ENCODE data around the gene PGD.
"Not testable (repeated sequence)": the region's sequence is repeated elsewhere in the genome, so short reads cannot be mapped to it uniquely, and the experiment has no call there.

The PGD gene

DNA sequence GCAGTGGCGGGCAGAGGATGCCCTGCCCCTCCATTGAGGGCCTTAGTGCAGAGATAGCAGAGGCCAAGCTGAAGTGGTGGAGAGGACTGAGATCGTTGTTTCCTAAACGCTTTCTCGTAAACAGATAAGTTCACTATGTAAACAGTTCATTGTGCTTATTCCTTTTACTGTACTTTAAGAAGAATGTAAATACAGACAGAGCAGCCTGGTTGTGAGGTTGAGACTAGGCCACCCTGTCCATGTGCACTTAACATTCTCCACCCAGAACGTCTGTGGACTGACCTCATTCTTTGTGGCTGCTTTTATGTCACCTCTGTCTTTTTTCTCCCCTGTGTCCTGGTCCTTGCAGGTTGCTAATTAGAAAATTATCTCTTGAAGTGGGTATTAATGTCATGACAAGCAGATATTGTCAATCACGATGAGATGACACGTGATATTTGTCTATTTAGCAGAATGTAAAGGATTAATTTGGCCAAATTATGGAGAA lies 39.9 kb downstream of the PGD start:
- no peak for DNase-seq

DNA sequence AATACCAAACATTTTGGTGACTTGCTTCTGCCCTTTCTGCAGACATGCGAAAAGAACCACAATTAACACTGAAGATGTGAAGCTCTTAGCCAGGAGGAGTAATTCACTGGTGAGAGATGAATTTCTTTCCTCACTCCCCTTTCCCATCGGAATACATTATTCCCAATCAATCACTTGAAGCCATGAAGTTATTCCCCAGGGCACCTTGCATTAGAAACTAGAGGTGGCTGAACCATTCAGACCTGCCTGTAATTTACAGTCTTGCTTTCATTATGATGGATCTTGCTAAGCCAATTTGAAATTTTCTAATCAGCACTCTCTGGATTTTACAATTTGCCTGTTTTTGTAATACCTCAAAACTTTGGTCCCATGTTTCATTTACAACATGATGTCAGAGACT lies 41.4 kb downstream of the PGD start:
- no peak for DNase-seq

- no peak for DNase-seq
Measured at GRCh38 chr1:10440794-10441193, 41.9 kb downstream of the PGD start.

DNA sequence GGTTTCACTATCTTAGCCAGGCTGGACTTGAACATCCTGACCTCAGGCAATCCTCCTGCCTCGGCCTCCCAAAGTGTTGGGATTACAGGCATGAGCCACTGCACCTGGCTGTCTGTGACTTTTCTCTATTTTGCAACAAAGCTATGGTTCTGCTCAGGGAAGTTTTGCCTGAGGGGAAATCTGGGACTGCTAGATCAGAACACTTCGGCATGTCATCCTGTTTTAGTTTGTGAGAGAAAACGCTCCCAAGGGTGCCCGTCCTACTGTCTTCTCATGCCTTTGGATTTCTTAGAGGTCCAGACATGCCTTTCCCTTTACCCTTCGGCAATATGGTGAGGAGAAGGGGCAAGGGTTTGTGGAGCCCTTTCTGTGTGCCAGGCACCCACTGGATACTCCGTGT lies 45.4 kb downstream of the PGD start:
- DNase-seq: no peak

GRCh38 chr1:10444795-10445397 lies 46.0 kb downstream of the PGD start:
- no peak for DNase-seq

- no peak for DNase-seq
Measured at GRCh38 chr1:10446790-10447422, 48.0 kb downstream of the PGD start.

- no peak for DNase-seq
Measured at GRCh38 chr1:10449751-10450150, 50.9 kb downstream of the PGD start, which contains the start of gene CORT. CORT (plus strand) TSS chr1:10450031; CDS start chr1:10450224, 193 bp downstream.

DNA sequence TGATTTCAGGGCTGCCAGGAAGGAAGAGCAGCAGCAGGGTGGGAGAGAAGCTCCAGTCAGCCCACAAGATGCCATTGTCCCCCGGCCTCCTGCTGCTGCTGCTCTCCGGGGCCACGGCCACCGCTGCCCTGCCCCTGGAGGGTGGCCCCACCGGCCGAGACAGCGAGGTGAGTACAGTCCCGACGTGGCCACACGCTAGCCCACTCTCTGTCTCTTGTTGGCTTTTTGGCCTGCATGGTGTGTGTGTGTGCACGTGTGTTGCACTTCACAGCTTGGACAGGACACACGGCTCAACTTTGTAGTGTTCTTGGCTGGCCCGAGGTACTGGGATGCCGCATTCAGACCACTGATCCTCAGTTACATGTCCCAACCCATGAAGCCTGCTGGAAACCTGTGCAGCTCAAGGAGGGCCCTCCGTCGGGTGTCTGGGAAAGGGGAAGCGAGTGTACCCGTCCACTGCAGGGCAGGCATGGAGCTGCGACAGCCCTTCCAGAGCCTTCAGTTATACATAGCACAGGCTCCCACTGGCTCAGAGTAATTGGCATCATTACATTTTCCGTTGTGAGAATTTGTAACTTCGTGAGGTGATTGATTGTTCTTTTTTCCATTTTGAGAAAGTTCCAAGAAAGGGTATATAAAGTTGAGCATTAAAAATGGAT lies 51.4 kb downstream of the PGD start:
- no peak for DNase-seq

DNA sequence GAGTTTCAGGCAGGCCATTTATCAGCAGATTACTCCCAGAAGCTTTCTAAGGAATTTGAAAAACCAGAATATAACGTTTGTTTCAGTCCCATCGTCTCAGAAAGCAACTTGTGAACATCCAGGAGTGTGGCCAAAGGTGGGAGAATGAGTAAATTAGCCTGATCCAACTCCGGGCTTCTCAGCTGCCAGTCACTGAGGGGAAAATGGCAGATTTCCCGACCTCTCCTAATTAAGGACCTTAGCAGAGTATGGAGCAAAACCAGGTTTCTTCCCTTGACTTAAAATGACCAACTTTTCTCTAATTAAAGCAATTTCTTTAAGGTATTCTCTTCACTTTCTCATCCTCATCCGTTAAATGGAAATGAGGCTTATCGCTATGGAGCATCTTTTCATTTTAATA lies 52.0 kb downstream of the PGD start:
- no peak for DNase-seq

DNA sequence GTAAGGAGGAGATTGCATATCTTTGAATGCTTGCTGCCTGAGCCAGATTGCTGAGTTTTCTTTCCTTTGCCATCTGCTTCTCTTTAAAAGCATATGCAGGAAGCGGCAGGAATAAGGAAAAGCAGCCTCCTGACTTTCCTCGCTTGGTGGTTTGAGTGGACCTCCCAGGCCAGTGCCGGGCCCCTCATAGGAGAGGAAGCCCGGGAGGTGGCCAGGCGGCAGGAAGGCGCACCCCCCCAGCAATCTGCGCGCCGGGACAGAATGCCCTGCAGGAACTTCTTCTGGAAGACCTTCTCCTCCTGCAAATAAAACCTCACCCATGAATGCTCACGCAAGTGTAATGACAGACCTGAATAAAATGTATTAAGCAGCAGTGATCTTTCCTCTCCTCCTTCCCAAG lies 52.4 kb downstream of the PGD start:
- no peak for DNase-seq

- DNase-seq: no peak
Measured at GRCh38 chr1:10456048-10456447, 57.2 kb downstream of the PGD start.

DNA sequence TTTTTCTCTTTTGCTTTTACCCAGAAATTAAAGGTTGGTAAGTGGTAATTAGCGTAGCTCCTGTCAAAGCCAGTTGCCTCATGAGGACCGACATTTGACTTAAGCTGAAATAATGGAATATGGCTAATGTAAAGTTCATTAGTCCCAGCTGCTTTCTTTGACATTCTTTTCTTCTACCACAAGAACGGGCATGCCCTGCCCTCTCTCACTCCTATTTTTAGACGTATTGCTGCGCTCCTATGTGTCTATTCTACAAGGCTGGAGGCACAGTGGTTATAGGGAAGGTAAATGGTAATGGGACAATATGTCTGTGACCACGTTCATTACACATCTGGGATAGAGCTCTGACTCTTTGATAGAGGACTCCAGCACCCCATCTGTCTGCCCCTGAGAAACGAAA lies 57.8 kb downstream of the PGD start:
- no peak for DNase-seq

DNA sequence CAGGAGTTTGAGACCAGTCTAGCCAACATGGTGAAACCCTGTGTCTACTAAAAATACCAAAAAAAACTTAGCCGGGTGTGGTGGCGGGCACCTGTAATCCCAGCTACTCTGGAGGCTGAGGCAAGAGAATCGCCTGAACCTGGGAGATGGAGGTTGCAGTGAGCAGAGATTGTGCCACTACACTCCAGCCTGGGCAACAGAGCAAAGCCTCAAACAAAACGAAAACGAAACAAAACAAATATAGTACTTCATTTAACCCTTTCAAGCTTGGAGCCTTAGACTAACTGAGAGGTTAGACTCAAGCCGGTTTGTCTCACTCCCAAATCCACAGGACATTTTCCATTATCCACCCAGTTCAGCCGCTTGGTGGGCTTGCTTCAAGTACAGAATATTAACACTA lies 58.6 kb downstream of the PGD start:
- not testable (repeated sequence) for DNase-seq

DNA sequence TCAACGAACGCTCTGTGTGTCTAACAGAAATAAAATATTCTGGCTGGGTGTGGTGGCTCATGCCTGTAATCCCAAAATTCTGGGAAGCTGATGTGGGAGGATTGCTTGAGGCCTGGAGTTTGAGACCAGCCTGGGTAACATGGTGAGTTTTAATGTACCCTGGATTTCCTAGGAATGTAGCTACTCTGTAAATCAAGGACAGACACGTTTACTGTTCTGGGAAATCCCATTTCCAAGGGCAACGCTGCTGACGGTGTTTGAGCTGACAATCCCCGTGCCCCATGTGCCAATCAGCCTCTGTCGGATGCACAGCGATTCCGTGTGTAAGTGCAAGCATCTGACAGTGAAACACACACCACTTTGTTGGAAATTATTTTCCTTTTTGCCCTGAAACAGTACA lies 59.0 kb downstream of the PGD start:
- DNase-seq: no peak

DNA sequence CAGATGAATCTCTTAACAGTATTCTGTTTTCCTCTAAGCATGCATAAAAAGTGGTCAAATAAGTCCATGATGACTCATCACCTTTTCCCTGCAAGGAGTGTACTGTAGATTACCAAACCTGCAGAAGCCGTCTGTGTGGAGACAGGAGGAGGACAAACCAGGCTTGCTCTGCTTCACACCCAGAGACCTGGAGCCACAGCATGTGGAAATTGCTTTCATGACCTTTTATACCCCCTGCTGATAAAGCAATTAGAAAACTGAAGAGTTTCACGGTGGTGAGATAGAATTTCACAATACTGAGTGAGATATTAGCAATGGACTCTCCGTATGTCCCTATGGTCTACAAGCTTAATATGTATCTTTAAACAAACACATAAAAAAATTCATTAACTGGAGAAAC lies 60.3 kb downstream of the PGD start:
- DNase-seq: no peak

DNA sequence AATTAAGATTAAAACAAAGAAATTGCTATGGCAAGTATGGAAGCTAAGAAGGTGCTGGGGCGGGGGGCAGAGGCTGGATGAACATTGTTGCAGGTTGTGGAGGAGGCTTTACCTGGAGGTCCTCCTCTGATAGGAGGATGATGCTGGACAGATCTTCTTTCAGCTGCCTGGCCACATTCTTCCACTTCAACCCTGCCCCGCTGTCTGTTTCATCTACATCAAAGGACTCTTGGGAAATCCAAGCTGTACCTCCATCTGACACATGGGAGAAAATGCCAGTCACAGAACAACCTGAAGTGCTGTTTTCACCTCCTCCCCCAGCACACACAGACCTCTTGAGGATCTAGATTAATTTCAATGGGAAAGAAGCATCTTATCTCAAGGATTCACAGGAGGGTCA lies 68.2 kb downstream of the PGD start:
- no peak for DNase-seq

DNA sequence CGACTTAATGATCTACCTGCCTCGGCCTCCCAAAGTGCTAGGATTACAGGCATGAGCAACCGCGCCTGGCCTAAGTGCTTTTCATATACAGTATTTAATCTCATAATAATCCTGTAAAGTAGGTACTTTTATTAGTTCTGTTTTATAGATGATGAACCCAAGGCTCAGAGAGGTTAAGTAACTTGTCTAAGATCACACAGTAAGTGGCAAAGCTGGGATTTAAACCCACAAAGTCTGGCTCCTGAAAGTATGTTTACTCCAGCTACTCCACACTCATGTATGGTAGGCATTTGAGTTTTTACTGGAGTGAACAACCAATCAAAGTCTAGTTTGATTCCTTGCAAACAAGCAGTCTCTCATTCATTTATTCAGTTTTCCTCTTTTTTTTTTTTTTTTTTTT lies 71.2 kb downstream of the PGD start:
- DNase-seq: no peak

All from NK-92 treated with Interleukin-12 subunit alpha and Interleukin-12 subunit beta, amount 100 ng/mL, for 24 hours (cell line).